GM12873 (cell line): ENCODE results near the gene PCMT1.

Experiments
- TF ChIP-seq, protein P1 (sequence below): IDR thresholded peaks from 2 replicates; pipeline ENCODE4 v1.5.1; 2012; ENCODE audit warnings: low read depth, mild to moderate bottlenecking, moderate library complexity, low read length, control low read depth; ENCODE audit not compliant: insufficient read depth; ENCODE audit errors: missing control alignments

Gene PCMT1

DNA sequence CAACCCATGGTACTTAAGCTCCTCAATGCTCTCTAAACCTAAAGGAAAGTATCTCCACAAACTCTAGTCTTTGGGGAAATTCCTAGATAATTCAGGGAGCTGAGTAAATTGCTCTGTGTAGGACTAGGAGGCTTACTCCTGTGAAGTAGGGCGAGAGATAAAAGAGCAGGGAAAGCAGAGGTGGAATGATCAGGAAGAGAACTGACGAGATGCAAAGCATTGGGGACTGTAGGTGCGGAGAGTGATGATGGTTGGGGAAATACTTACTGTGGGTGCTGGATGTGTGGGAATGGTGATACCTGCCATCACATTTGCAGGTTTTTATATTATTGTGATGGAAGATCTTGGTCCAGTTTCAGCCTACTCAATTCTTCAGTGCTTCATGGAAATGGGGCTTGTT lies 30.0 kb upstream of the PCMT1 start:
- TF ChIP-seq, protein P1, sequence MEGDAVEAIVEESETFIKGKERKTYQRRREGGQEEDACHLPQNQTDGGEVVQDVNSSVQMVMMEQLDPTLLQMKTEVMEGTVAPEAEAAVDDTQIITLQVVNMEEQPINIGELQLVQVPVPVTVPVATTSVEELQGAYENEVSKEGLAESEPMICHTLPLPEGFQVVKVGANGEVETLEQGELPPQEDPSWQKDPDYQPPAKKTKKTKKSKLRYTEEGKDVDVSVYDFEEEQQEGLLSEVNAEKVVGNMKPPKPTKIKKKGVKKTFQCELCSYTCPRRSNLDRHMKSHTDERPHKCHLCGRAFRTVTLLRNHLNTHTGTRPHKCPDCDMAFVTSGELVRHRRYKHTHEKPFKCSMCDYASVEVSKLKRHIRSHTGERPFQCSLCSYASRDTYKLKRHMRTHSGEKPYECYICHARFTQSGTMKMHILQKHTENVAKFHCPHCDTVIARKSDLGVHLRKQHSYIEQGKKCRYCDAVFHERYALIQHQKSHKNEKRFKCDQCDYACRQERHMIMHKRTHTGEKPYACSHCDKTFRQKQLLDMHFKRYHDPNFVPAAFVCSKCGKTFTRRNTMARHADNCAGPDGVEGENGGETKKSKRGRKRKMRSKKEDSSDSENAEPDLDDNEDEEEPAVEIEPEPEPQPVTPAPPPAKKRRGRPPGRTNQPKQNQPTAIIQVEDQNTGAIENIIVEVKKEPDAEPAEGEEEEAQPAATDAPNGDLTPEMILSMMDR, result no peak

DNA sequence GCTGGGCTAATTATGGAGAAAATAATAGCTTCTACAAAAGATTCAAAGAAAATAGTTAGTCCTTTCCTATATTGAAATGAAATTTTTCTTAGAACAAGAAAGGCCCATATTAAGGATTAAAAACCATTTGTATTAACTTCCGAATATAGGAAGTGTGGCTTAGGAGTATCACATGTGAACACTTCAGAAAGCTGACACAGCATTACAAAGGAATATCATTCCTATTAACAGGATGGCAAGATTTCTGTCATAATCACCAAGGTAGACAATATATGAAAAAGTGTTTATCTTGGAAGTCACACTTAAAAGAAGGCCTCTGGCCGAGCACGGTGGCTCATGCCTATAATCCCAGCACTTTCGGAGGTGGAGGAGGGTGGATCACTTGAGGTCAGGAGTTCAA lies 26.3 kb upstream of the PCMT1 start:
- TF ChIP-seq, protein P1, result no peak

DNA sequence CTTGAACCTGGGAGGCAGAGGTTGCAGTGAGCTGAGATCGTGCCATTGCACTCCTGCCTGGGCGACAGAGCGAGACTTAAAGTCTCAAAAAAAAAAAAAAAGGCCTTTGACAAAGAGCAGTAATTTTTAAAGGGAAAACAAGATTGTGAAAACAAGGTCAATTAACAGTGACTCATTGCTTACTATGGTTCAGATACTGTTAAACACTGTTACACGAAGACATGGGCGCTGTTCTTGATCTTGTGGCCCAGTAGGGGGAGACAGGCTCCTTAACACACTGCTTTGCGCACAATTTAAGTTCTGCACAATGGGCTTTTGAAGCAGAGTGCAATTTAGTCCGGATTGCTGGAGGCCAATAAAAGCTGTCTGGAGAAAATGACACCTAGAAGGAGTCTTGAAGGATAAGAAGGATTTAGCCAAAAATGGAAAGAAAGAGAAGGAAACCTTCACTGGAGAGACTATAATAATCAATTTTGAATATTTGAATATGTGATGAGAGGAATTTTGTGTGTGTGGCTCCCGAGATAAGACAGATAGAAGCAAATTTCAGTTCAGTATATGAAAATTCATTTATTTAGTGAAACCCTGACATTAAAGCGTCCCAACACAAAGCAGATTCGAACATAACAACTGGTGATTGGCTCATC lies 25.6 kb upstream of the PCMT1 start:
- TF ChIP-seq, protein P1, result peak; percentile 78

DNA sequence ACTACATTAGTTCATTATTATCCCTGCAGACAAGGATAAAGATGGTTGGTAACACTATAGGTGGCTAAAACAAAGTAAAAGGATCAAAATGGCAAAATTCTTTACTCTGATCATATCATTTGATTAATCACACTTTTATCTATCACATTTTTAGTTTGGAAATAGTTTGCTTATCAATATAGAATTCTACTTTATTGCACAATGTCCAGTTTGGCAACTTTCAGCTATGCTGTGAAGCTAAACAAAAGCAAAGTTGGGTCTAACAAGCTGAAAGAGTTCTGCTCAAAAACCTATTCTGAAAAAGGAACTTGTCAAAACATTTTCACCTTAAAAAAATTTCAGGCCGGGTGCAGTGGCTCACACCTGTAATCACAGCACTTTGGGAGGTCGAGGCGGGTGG lies 23.8 kb upstream of the PCMT1 start:
- TF ChIP-seq, protein P1, result no peak

DNA sequence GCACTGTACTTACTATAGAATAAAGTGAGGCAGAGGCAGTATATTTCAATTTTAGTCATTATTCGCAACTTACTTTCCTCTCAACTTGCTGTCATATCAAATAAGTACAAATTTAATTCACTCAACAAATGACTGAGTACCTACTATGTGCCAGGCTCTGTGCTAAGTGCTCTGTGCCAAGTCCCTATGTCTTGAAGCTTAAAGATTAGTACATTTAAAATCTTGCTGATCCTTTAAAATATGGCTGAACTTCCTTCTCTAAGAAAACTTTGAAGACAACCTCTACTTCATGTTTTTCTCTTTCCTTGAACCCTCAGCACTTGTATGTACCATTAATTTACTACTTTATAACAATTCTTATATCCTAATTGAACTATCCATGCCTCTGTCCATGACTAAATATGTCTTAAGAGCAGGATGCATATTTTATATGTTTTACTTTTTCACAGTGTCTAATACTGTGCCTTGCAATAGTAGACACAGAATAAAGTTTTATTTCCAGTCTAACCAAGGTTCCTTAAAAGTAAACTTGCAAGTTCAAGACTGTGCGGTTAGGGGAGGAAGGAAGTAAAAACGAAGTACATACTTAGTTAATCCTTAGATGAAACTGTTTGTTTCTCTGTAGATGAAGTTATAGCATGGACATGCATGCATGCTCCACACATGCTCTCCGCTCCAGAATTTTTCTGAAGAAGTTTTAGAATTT lies 21.6 kb upstream of the PCMT1 start:
- TF ChIP-seq, protein P1, result no peak

DNA sequence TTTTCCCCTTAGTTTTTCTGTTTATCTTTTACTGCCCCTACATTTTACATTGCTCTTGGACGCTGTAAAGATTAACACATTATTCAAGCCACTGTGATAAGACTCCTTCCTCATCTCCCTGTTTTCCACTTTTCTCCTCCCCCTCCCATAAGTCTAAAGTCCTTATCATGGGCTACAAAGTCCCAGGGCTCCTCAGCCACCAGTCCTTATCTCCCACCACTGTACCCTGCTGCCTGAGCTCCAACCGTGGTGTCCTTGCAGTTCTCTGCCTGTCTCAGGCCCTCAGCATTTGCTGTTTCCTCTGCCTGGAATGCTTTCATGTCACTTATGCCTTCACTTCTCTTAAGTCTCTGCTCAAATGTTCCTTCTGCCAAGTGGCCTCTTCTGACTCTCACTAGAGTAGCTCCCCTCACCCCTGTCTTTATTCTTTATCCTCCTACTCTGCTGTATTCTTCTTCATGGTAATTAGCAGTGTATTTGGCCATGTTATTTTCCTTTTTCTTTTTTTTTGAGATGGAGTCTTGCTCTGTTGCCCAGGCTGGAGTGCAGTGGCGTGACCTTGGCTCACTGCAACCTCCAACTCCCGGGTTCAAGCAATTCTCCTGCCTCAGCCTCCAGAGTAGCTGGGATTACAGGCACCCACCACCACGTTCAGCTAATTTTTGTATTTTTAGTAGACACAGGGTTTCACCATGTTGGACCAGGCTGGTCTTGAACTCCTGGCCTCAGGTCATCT lies 20.9 kb upstream of the PCMT1 start:
- TF ChIP-seq, protein P1, result no peak

DNA sequence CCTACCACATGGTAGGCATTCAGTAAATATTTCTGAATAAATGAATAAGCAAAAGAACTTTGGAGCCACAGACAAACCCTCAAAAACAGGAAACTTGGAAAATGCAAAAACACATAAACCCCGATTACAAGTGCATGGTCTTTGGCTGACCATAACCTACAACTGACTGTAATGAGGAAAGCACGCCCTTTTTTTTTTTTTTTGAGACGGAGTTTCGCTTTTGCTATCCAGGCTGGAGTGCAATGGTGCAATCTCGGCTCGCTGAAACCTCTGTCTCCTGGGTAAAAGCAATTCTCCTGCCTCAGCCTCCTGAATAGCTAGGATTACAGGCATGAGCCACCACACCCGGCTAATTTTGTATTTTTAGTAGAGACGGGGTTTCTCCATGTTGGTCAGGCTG lies 19.7 kb upstream of the PCMT1 start:
- TF ChIP-seq, protein P1, result no peak
